ENCODE results near the gene MGST3.
"Not testable (repeated sequence)": the region's sequence is repeated elsewhere in the genome, so short reads cannot be mapped to it uniquely, and the experiment has no call there.

The MGST3 gene

GRCh38 chr1:165629848-165630628 is 996 bp upstream of the MGST3 start:
- DNase-seq = no peak

DNA sequence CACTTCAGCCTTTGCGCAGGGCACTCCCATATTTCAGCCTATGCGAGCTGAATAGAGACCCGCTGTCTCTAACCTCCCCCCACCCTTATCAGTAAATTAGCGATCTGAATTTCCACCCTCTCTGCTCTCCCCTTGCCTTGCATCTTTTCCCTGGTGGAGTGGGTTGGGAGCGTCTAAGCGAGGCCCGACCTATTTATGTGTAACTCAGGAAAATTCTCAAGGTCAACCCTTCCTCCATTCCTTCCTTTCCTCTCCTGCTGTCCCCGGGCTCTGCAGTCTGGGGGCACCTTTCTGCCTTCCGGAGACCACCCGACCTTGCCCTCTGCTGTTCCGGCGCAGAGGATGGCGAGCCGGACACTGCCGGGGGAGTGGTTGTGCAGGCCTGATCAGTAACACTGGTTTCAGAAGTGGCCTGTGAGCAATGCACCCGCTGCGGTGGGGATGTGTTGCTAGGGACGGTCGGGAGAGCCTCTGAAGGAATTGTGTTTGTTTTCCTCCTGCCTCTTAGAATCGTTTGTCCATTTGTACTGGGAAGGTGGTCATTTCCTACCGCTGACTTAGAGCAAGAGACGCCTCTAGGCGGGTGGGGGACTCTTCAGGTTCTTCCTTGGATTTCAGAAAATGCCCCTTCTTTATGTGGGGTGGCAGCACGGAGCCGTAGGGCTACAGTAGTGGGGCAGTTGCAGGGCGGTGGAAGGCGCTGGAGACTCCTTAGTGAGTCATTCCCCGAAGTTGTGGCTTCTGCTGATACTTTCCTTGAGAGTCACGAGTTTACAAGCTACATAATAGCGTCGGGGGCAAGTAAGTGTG is 513 bp downstream of the MGST3 start:
- no peak for DNase-seq

DNA sequence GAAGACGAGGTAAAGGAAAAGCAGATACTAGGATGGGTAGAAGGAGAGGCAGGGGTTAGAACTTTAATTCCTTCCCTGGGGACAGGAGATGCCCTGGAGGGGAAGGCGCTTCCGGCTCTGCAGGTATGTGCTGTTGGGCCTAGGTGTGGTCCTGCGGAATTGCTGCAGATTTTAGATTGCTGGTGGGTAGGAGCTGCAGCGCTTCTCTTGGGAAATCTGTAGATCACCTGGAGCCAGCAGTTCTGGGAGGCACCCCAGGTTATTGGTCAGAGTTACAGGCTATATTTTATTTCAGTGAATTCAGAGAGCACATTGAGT is 1.1 kb downstream of the MGST3 start:
- DNase-seq = no peak

DNA sequence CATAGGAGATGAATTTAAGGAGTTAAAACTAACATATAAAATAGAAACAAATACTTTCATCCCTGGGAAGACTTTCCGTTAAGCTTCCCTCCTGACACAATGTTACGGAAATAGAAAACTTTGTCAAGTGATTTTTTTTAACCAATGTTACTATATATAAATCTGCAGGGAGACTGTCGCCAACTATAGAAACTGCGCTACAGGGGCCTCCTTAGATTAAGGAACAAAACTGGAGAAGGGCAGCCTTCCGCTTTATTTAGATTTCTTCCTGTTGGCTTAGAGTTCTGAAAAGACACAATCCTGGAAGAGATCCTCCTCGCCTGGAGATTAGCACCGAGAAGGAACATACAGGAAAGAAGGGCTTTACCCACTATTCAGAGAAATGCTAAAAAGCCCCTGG is 1.5 kb downstream of the MGST3 start:
- no peak for DNase-seq

DNA sequence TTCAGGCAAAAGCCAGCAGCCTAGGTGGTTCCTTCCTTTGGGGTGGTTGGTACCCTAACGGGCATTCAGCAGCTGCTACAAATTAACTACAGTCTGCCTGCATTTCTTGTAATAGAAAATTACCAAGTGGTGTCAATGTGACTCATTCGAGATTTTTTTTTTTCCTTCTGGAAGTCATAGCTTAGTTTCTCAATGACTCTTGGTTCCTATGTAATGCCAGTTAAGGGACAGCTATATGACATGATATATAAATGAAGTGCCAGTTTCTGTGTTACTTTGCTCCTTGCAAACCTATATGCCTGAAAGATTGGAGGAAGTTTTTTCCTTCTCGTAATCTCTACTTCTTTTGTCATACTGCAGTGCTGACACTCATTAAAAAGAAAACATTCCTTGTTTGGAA is 2.6 kb downstream of the MGST3 start:
- DNase-seq = no peak

DNA sequence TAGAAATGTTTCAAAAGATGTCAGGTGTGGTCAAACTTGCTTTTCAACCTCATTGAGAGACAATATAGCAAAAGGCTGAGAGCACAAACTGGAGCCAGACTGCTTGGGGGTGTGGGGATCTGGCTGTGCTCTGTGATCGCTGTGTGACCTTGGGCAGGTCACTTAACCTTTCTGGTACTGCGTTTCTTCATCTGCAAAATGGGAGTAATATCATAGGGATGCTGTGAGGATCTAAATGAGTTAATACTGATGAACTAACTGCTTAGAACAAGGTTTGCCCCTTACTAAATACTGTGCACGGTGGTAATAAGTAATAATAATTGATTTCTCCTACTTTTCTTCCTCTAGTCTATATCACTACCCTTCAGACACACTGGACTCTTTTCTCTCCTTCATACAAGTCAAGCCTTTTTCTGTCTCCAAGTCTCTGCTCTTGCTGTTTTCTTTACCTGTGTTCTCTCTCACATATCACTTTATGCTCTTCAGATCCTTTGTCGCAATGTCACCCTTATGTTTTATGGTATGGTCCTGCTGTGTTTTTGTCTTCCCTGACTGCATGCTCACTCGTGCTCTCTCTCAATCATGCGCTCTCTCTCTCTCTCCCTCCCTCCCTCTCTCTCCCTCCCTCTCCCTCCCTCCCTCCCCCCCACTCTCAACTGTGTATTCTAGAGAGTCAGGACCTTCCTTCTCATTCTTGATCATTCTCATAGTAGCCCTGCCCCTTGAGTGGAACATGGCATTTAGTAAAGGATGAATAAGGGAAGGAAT is 3.3 kb downstream of the MGST3 start:
- DNase-seq = no peak

DNA sequence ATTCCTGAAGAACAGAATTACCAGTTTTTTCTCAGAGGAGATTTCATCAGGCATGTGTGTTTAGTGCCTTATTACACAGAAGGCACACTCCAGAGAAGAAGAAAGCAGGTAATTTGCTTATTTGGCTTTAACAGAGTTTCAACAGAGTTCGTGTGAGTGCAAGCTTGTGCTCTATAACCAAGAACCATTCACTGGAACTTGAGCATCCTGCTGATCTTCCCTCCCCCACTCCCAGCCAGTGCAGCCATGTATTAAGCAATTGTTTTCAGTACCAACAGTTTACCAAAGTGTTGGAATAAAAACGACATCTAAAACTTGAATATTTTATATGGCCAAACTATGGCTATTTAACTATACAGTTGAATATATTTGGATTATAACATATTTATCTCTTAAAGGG is 4.3 kb downstream of the MGST3 start:
- DNase-seq = no peak

DNA sequence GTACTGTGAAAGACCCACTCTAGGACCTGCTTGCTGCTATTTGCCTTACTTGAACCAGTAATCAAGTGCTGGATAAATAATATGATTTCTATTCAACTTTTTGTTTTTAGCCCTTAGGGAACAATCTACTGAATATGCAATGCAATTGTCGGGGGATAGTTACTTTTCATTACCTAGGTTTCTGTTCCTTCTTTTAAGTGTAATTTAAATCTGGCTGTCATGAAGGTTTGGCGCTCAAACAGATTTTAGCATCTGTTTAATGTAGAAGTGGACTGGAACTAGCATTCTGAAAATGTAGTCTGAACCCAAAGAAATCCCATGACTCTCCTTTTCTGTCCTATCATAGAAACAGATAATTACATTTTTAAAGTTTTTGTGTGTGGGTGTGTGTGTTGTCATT is 4.8 kb downstream of the MGST3 start:
- DNase-seq = no peak

DNA sequence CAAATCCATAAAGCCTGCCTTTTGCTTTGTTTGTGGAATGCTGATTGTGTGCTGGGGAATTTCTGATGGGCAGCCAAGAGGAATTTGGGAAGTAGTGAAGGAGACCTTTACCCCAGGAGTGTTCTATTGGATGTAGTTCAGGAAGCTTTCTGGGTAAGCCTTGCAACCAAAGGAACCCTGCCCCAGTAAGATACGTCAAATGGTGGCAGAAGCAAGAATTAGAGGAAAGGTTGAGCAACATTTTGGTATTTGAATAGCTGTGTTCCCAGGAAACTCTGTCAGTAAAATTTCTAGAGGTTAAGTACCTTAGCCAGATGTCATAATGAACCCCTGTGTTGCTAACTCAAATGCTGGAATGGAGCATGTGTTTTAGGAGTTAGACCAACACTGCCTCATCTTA is 6.4 kb downstream of the MGST3 start:
- DNase-seq = no peak

DNA sequence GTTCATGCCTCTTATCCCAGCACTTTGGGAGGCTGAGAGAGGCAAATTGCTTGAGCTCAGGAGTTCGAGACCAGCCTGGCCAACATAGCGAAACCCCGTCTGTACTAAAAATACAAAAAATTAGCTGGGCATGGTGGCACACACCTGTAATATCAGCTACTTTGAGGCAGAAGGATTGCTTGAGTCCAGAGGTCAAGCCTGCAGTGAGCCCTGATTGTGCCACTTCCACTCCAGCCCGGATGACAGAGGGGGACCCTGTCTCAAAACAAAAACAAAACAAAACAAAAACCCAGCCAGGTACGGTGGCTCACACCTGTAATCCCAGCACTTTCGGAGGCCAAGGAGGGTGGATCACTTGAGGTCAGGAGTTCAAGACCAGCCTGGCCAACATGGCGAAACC is 7.2 kb downstream of the MGST3 start:
- DNase-seq = not testable (repeated sequence)

- DNase-seq = no peak
Measured at GRCh38 chr1:165639821-165640623, 9.0 kb downstream of the MGST3 start.

DNA sequence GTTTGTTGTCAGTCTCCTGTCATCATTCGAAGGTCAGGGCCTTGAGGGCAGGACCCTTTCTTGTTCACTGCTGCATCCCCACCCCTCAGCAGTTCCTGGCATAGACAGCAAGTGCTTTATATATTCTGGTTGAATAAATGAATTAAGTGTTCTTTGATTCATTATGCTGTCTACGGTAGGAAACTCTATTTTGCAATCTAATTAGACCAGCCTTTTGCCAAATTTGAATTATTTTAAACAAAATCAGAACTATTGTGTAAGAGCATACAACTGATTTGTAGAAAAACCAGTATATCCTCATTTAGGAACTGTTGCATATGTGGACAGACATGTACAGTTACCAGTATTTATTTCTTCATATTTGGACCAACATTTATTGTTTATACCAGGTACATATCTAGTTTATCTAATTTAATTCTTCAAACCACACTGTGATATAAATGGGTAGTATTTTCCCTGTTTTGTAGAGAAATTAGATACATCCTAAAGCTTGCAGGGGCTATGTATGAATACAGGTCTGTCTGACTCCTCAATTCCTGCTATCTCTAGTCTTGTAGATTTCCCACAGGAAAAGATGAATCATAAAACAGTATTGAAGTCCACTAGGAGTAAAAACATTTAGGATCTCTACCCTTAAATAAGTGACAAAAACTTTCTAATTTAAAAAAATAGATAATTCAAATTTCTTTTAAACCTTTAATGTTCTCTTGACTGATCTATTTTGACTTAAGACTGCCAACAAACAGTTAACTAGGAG is 10.4 kb downstream of the MGST3 start:
- no peak for DNase-seq

- DNase-seq = no peak
Measured at GRCh38 chr1:165644064-165644735, 13.2 kb downstream of the MGST3 start.

DNA sequence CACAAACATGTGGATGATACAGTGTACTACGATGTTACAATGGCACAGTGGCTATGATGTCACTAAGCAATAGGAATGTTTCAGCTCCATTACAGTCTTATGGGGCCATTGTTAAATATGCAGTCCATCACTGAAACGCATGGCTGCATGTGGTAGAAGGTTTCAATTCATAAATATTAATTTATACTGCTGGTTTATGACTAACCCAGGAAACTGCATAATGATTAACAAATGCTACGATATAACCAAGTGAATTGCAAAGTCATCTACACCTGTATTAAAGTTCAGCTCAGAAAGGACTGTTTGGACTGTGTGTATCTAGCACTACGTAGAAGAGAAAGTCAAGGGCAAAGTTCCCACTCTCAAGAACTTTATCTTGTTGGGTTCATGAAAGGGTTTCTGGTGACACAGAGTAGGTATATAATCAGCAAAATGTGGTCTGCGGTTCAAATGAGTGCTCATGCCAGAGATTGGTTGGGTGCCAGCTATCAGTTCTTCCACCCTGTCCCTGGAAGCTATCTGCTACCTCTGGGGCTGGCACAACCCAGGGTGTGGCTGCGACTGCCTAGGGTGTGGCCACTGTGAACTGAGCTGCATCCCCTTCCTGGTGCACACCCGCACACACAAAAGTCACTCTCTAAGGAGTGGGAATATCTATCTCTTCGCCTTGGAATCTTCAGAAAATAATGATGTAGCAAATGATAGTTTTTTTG is 14.8 kb downstream of the MGST3 start:
- no peak for DNase-seq

GRCh38 chr1:165647517-165647916 is 16.5 kb downstream of the MGST3 start:
- DNase-seq = no peak

- no peak for DNase-seq
Measured at GRCh38 chr1:165647970-165648369, 16.9 kb downstream of the MGST3 start.

DNA sequence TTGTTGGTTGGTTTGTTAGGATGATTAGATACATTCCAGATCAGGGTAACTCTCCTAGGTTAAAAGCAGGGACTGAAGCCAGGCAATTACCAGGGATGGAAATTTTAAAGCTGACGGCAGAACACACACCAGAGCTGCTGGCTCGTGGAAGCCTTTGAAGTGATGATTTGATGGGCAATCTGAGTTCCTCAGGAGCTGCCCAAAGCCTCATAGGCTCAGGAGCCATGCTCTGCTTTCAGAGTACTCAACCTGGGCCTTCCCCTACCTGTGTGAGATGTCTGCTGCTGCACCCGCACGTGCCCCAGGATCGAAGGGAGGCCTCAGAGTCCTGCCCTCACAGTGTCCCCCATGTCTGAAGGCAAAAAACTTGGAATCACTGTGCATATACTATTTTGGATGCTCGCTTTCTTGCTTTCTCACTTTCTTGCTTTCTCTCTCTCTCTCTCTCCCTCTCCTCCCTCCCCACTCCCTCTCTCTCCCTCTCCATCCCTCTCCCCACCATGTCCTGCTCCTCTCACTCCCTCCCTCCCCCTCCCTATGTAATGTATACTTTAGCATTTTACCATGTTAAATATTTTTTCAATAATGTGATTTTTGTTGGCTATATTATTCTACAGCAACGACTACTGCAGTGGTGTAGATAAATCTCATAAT is 18.0 kb downstream of the MGST3 start:
- no peak for DNase-seq

- DNase-seq = no peak
Measured at GRCh38 chr1:165650981-165651625, 20.1 kb downstream of the MGST3 start.

GRCh38 chr1:165658766-165659580 is 27.9 kb downstream of the MGST3 start:
- not testable (repeated sequence) for DNase-seq
